SK-N-SH treated with all-trans-retinoic acid at 6 μM for 48 hours (cell line): ENCODE data around the gene FANCG.

Source experiments
- GLIS3 ChIP-seq: fragments of 250-450 bp; sonication (Bioruptor Pico); IDR thresholded peaks from 2 replicates; pipeline ENCODE4 v1.5.0; 2020; ENCODE audit warnings: mild to moderate bottlenecking, moderate library complexity
- OSR1 ChIP-seq: fragments of 250-450 bp; sonication (Bioruptor Pico); IDR thresholded peaks from 2 replicates; pipeline ENCODE4 v1.8.0; 2022; ENCODE audit warnings: moderate library complexity, mild to moderate bottlenecking, inconsistent platforms
- PPARA ChIP-seq: fragments of 250-450 bp; sonication (Bioruptor Pico); IDR thresholded peaks from 2 replicates; pipeline ENCODE4 v1.5.0; 2020; ENCODE audit warnings: mild to moderate bottlenecking, borderline replicate concordance
- RARB ChIP-seq: fragments of 250-450 bp; sonication (Bioruptor Pico); IDR thresholded peaks from 2 replicates; pipeline ENCODE4 v1.8.0; 2021; ENCODE audit warnings: mild to moderate bottlenecking, moderate library complexity

- TF ChIP-seq RARB (CRISPR knock-in tag) (no peak), PPARA (no peak), OSR1 (CRISPR knock-in tag) (no peak), GLIS3 (CRISPR knock-in tag) (no peak)
Observed at GRCh38 chr9:35116898-35117551, 37.3 kb upstream of the FANCG start.
